GM19395 (cell line): ENCODE data around the gene ATP2A3.

Source experiments
- ATAC-seq: cut with Tn5 transposase; IDR thresholded peaks from one replicate; pipeline ENCODE4 v1.9.1; 2021; ENCODE audit warnings: mild to moderate bottlenecking, moderate library complexity; ENCODE audit not compliant: unreplicated experiment

ATP2A3 gene

GRCh38 chr17:3893720-3894116 lies 70.5 kb downstream of the ATP2A3 start:
- ATAC-seq: no peak

GRCh38 chr17:3893003-3893719 lies 71.1 kb downstream of the ATP2A3 start, which contains the start of gene CAMKK1:
CAMKK1 (minus strand) TSS chr17:3893053; CDS start chr17:3885687, 7,366 bp downstream.
- ATAC-seq: peak; percentile 84

- ATAC-seq: peak; percentile 14
Measured at GRCh38 chr17:3892095-3892998, 71.9 kb downstream of the ATP2A3 start.

GRCh38 chr17:3891626-3892094 lies 72.6 kb downstream of the ATP2A3 start:
- ATAC-seq: no peak

- no peak for ATAC-seq
Measured at GRCh38 chr17:3890878-3891219, 73.4 kb downstream of the ATP2A3 start.

GRCh38 chr17:3890082-3890877 lies 74.0 kb downstream of the ATP2A3 start:
- ATAC-seq: no peak

GRCh38 chr17:3889325-3890012 lies 74.8 kb downstream of the ATP2A3 start:
- no peak for ATAC-seq

GRCh38 chr17:3888343-3889171 lies 75.7 kb downstream of the ATP2A3 start:
- no peak for ATAC-seq

- ATAC-seq: no peak
Measured at GRCh38 chr17:3887804-3888203, 76.4 kb downstream of the ATP2A3 start.

GRCh38 chr17:3887394-3887793 lies 76.8 kb downstream of the ATP2A3 start:
- no peak for ATAC-seq

- no peak for ATAC-seq
Measured at GRCh38 chr17:3886776-3887175, 77.5 kb downstream of the ATP2A3 start.

GRCh38 chr17:3885970-3886369 lies 78.3 kb downstream of the ATP2A3 start:
- ATAC-seq: no peak

- ATAC-seq: no peak
Measured at GRCh38 chr17:3885271-3885670, 79.0 kb downstream of the ATP2A3 start.

GRCh38 chr17:3884188-3884587 lies 80.0 kb downstream of the ATP2A3 start:
- ATAC-seq: no peak

- ATAC-seq: no peak
Measured at GRCh38 chr17:3882276-3882675, 82.0 kb downstream of the ATP2A3 start.

- ATAC-seq: no peak
Measured at GRCh38 chr17:3880983-3881382, 83.3 kb downstream of the ATP2A3 start.

GRCh38 chr17:3879591-3880417 lies 84.4 kb downstream of the ATP2A3 start:
- ATAC-seq: no peak

- ATAC-seq: no peak
Measured at GRCh38 chr17:3879186-3879585, 85.1 kb downstream of the ATP2A3 start.

GRCh38 chr17:3877220-3877619 lies 87.0 kb downstream of the ATP2A3 start:
- no peak for ATAC-seq
